ENCODE data around the gene MICAL3. TPM values are rescaled to one million over a fixed set of nuclear protein-coding genes. Genes with fewer than 3 reads are reported as not detected.

The MICAL3 gene
- total and polyA plus RNA-seq, 9 of the 15 experiments (the other 6 are each of a cell fraction or from before 2014, with no cell fraction given): 0.53 to 32.1 (median 12.3) TPM

DNA sequence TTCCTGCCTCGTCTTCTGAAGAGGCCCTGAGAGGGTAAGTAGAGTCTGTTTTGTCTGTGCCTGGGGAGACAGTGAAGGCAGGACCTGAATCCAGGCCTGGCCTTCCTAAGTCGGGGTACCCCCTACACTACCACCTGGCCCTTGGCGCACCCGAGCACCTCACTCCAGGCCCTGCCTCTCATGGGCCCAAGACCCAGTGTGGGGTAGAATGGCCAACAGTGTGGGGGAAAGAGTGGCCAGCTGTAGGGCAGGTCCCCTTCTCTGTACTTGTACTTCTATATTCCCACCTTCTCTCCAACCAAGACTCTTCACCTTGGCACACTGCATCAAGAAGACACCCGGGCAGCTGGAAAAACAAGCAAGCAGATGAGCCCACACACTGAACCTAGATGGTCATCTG, 227.7 kb downstream of the MICAL3 start:
- Histone ChIP-seq H3K4me3 (no peak overlapping the region), H3K27me3 (ENCODE audit: control insufficient read depth in 2 of 2, insufficient read depth in 2 of 2, low read length in 2 of 2) (no peaks in the 10 kb centered on the region), H3K4me2 (ENCODE audit: insufficient read depth, low read length) (no peak overlapping the region), H3K27ac (ENCODE audit: extremely low read depth, low read depth, low read length) (no peak overlapping the region), H3K9me1 (ENCODE audit: control insufficient read depth, insufficient read depth, low read length) (peaks cover 8% of the 10 kb centered on the region), H3K79me2 (ENCODE audit: control insufficient read depth, insufficient read depth, low read length) (no peaks in the 10 kb centered on the region), H3K9me3 (replicated peaks; ENCODE audit: control insufficient read depth, insufficient read depth, low read depth, low read length) (no peaks in the 10 kb centered on the region), H2AFZ (ENCODE audit: low read depth, low read length) (no peak overlapping the region), H3K36me3 (ENCODE audit: control insufficient read depth, insufficient read depth, low read length) (no peaks in the 10 kb centered on the region), H4K20me1 (replicated peaks; ENCODE audit: control insufficient read depth, insufficient read depth, low read length) (0 out of 2 replicates have a peak, but pooled peaks cover 9% of the 10 kb centered on the region), H3K4me1 (replicated peaks in 1 of 2; ENCODE audit: control insufficient read depth in 2 of 2, insufficient read depth in 2 of 2, low read length in 2 of 2) (peaks cover 6 to 19% of the 10 kb centered on the region in 2 experiments; a peak in 4 of 5 replicates), H3K9ac (ENCODE audit: insufficient read depth in 1 of 2, low read depth in 2 of 2, low read length in 2 of 2) (no peak overlapping the region)
- DNase-seq (ENCODE audit: extremely low read depth in 1 of 4, low spot score in 3 of 4): no peak
- ChIA-PET CTCF (ENCODE audit: low intra/inter-chr PET ratio) (no interaction called here), POLR2A (interaction anchor here (0.7 kb wide), 2 partner anchors 12 to 225 kb away, joined by 4 to 5 read pairs; no protein-coding TSS in a partner anchor)
- no TSS peak for BruUV-seq (replicated peaks)
- in situ Hi-C loops (cut with MboI): no loop called here
- FAIRE-seq: no peak
- intact Hi-C loops (cut with micrococcal nuclease): no loop called here
- 69% methylated on average over 5 of the region's 5 CpGs for WGBS (ENCODE audit: insufficient coverage, low coverage, missing lambda C conversion rate)
- ATAC-seq: no peak
- TF ChIP-seq TCF7L2 (IDR thresholded peaks at IDR 0.05; ENCODE audit: low read depth, low read length): no peak
- TF ChIP-seq CHD4 (IDR thresholded peaks at IDR 0.05; ENCODE audit: insufficient read depth, insufficient replicate concordance, low read depth, low read length, poor library complexity, severe bottlenecking): no peak
- TF ChIP-seq XRCC5 (IDR thresholded peaks at IDR 0.05; ENCODE audit: low read depth, low read length): no peak
- TF ChIP-seq ZNF586 (CRISPR knock-in tag; conservative IDR thresholded peaks at IDR 0.05): no peak
- no peak for TF ChIP-seq TEAD2 (tag; IDR thresholded peaks at IDR 0.05)
- TF ChIP-seq U2AF2 (optimal IDR thresholded peaks at IDR 0.05; ENCODE audit: low read depth, low read length): no peak
- no peak for TF ChIP-seq TRIM28 (IDR thresholded peaks at IDR 0.05)
- TF ChIP-seq, protein P1, sequence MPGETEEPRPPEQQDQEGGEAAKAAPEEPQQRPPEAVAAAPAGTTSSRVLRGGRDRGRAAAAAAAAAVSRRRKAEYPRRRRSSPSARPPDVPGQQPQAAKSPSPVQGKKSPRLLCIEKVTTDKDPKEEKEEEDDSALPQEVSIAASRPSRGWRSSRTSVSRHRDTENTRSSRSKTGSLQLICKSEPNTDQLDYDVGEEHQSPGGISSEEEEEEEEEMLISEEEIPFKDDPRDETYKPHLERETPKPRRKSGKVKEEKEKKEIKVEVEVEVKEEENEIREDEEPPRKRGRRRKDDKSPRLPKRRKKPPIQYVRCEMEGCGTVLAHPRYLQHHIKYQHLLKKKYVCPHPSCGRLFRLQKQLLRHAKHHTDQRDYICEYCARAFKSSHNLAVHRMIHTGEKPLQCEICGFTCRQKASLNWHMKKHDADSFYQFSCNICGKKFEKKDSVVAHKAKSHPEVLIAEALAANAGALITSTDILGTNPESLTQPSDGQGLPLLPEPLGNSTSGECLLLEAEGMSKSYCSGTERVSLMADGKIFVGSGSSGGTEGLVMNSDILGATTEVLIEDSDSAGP (CRISPR knock-in tag; IDR thresholded peaks at IDR 0.05): no peak
- TF ChIP-seq, protein P2, sequence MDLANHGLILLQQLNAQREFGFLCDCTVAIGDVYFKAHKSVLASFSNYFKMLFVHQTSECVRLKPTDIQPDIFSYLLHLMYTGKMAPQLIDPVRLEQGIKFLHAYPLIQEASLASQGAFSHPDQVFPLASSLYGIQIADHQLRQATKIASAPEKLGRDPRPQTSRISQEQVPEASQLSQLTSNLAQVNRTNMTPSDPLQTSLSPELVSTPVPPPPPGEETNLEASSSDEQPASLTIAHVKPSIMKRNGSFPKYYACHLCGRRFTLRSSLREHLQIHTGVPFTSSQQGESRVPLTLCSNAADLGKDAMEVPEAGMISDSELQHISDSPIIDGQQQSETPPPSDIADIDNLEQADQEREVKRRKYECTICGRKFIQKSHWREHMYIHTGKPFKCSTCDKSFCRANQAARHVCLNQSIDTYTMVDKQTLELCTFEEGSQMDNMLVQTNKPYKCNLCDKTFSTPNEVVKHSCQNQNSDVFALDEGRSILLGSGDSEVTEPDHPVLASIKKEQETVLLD (IDR thresholded peaks at IDR 0.05): no peak
- no peak for TF ChIP-seq ZNF282 (CRISPR knock-in tag; IDR thresholded peaks at IDR 0.05)
- TF ChIP-seq, protein P3, sequence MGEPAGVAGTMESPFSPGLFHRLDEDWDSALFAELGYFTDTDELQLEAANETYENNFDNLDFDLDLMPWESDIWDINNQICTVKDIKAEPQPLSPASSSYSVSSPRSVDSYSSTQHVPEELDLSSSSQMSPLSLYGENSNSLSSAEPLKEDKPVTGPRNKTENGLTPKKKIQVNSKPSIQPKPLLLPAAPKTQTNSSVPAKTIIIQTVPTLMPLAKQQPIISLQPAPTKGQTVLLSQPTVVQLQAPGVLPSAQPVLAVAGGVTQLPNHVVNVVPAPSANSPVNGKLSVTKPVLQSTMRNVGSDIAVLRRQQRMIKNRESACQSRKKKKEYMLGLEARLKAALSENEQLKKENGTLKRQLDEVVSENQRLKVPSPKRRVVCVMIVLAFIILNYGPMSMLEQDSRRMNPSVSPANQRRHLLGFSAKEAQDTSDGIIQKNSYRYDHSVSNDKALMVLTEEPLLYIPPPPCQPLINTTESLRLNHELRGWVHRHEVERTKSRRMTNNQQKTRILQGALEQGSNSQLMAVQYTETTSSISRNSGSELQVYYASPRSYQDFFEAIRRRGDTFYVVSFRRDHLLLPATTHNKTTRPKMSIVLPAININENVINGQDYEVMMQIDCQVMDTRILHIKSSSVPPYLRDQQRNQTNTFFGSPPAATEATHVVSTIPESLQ (CRISPR knock-in tag; IDR thresholded peaks at IDR 0.05): no peak
- TF ChIP-seq RBM39 (optimal IDR thresholded peaks at IDR 0.05; ENCODE audit: low read depth, low read length): no peak
- TF ChIP-seq, protein P4, sequence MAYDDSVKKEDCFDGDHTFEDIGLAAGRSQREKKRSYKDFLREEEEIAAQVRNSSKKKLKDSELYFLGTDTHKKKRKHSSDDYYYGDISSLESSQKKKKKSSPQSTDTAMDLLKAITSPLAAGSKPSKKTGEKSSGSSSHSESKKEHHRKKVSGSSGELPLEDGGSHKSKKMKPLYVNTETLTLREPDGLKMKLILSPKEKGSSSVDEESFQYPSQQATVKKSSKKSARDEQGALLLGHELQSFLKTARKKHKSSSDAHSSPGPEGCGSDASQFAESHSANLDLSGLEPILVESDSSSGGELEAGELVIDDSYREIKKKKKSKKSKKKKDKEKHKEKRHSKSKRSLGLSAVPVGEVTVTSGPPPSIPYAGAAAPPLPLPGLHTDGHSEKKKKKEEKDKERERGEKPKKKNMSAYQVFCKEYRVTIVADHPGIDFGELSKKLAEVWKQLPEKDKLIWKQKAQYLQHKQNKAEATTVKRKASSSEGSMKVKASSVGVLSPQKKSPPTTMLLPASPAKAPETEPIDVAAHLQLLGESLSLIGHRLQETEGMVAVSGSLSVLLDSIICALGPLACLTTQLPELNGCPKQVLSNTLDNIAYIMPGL (CRISPR knock-in tag; IDR thresholded peaks at IDR 0.05): no peak
- TF ChIP-seq ZNF140 (CRISPR knock-in tag; IDR thresholded peaks at IDR 0.05): no peak
- no peak for TF ChIP-seq E2F1 (CRISPR knock-in tag; IDR thresholded peaks at IDR 0.05)

All from K562 (cell line).